K562 (cell line): Measurements from ENCODE around the gene RNF215. TPM values are rescaled to one million over a fixed set of nuclear protein-coding genes. Genes with fewer than 3 reads are reported as not detected.

Experiments
- ATAC-seq: fragments of 200-7000 bp; cut with Tn5 transposase; 3 replicates; pipeline ENCODE4 v1.9.1; 2020; ENCODE audit warnings: moderate library complexity
- BruUV-seq: library from RNA; stranded (reverse); fragments of 400-500 nt; replicated peaks from 2 replicates; lab custom pipeline; 2021; lab: Mats Ljungman, UMichigan
- CTCF ChIA-PET: fragments of 300-600 bp; formaldehyde crosslinking; extraction: SDS; loops from one replicate; lab custom pipeline; 2021; ENCODE audit warnings: low intra/inter-chr PET ratio; lab: Yijun Ruan, JAX
- POLR2A ChIA-PET: fragments of 300-600, 350-650 bp; sonication (Branson Sonifier 250); formaldehyde crosslinking; extraction: SDS; loops from one replicate; lab custom pipeline; 2021; ENCODE audit warnings: antibody characterized with exemption, inconsistent platforms; lab: Yijun Ruan, JAX
- DNase-seq, 4 experiments: peaks; one replicate each; pipeline versions ENCODE4 v3.0.0 to v3.0.0-alpha.2; 2011 to 2018; ENCODE audit warnings: low spot score in 3 of 4, mixed read lengths in 3 of 4; ENCODE audit errors: extremely low read depth in 1 of 4
- FAIRE-seq: peaks from 2 replicates; lab custom pipeline; 2011; peaks lifted over from hg19 to GRCh38; lab: Jason Lieb, UNC
- H2AFZ ChIP-seq: 2 replicates; pipeline ENCODE4 v1.6.0; 2011; ENCODE audit warnings: low read depth, low read length, control low read depth, inconsistent platforms
- H3K27ac ChIP-seq: fragments of 200-600 bp; 3 replicates; pipeline ENCODE4 v1.8.0; 2011; ENCODE audit warnings: low read depth, mild to moderate bottlenecking, control low read depth, inconsistent platforms, low read length, moderate library complexity, mixed read lengths; ENCODE audit errors: extremely low read depth
- H3K27me3 ChIP-seq, 2 experiments: fragments of 300-600 bp in 1 of 2; 2 replicates in 1 of 2; 3 replicates in 1 of 2; pipeline versions ENCODE4 v1.6.0 to v1.8.0; 2011; ENCODE audit warnings: inconsistent platforms in 2 of 2, low read length in 2 of 2, mild to moderate bottlenecking in 1 of 2, mixed read lengths in 1 of 2, moderate library complexity in 1 of 2; ENCODE audit not compliant: control insufficient read depth in 2 of 2, insufficient read depth in 2 of 2
- H3K36me3 ChIP-seq: fragments of 300-600 bp; 3 replicates; pipeline ENCODE4 v1.8.0; 2011; ENCODE audit warnings: mild to moderate bottlenecking, low read length, inconsistent platforms; ENCODE audit not compliant: control insufficient read depth, insufficient read depth
- H3K4me1 ChIP-seq, 2 experiments: fragments of 200-600 bp in 1 of 2; replicated peaks in 1 of 2; 2 replicates in 1 of 2; 3 replicates in 1 of 2; pipeline versions ENCODE4 v1.5.1 to v1.8.0; 2011; ENCODE audit warnings: inconsistent platforms in 2 of 2, low read length in 2 of 2, mild to moderate bottlenecking in 1 of 2, mixed read lengths in 1 of 2, moderate library complexity in 1 of 2; ENCODE audit not compliant: control insufficient read depth in 2 of 2, insufficient read depth in 2 of 2
- H3K4me2 ChIP-seq: 2 replicates; pipeline ENCODE4 v1.6.1; 2011; ENCODE audit warnings: low read length, control low read depth, inconsistent platforms, mixed read lengths; ENCODE audit not compliant: insufficient read depth
- H3K4me3 ChIP-seq: fragments of 200-600 bp; sonication (generic), shearing (Covaris generic); 2 replicates; pipeline ENCODE4 v1.5.1; 2016; ENCODE audit warnings: control low read depth, inconsistent platforms
- H3K79me2 ChIP-seq: fragments of 200-600 bp; 3 replicates; pipeline ENCODE4 v1.8.0; 2011; ENCODE audit warnings: low read length, inconsistent platforms; ENCODE audit not compliant: control insufficient read depth, insufficient read depth
- H3K9ac ChIP-seq, 2 experiments: 2 replicates each; pipeline versions ENCODE4 v1.6.0 to v1.6.1; 2011; ENCODE audit warnings: low read depth in 2 of 2, low read length in 2 of 2, control low read depth in 1 of 2, inconsistent platforms in 1 of 2, mild to moderate bottlenecking in 1 of 2, mixed read lengths in 1 of 2; ENCODE audit not compliant: insufficient read depth in 1 of 2
- H3K9me1 ChIP-seq: one replicate; pipeline ENCODE4 v1.6.0; 2011; ENCODE audit warnings: inconsistent platforms, mild to moderate bottlenecking, low read length, moderate library complexity; ENCODE audit not compliant: control insufficient read depth, insufficient read depth
- H3K9me3 ChIP-seq: replicated peaks from 2 replicates; pipeline ENCODE4 v1.5.1; 2011; ENCODE audit warnings: low read depth, low read length, inconsistent platforms; ENCODE audit not compliant: control insufficient read depth, insufficient read depth
- H4K20me1 ChIP-seq: replicated peaks from 2 replicates; pipeline ENCODE4 v1.6.1; 2011; ENCODE audit warnings: low read length, inconsistent platforms, mixed read lengths; ENCODE audit not compliant: control insufficient read depth, insufficient read depth
- PURB ChIP-seq: sonication (generic); formaldehyde crosslinking; IDR thresholded peaks from 2 replicates; pipeline ENCODE4 v1.9.0; 2021; ENCODE audit warnings: low read depth, mild to moderate bottlenecking, missing genetic modification reagents
- REST ChIP-seq, 2 experiments: fragments of 450-650 bp; formaldehyde crosslinking in 1 of 2; IDR thresholded peaks; 2 replicates each; pipeline versions ENCODE4 v1.4.0 to v1.6.1; 2014 to 2020; ENCODE audit warnings: mild to moderate bottlenecking in 2 of 2, borderline replicate concordance in 1 of 2, low read depth in 1 of 2
- WGBS: fragments of 100-300 bp; shearing (Covaris generic); methylation state at CpG from one replicate; pipeline ENCODE4 v1.1.6; 2016; ENCODE audit warnings: low coverage, mixed read lengths; ENCODE audit not compliant: insufficient coverage; ENCODE audit errors: missing lambda C conversion rate; 5-methylcytosine and 5-hydroxymethylcytosine counted together
- in situ Hi-C: fragments of 300-500 bp; cut with MboI; formaldehyde crosslinking; loops from 4 replicates; pipeline ENCODE4 v1.15.0; 2018; ENCODE audit warnings: inconsistent platforms, mixed read lengths
- intact Hi-C: fragments of 100-400 bp; cut with micrococcal nuclease; formaldehyde crosslinking; loops from 2 replicates; pipeline ENCODE4 v1.14.2; 2022
- polyA plus RNA-seq, 8 experiments: library from polyadenylated mRNA; depleted of rRNA in 4 of 8; stranded (reverse) in 5 of 8; unstranded in 3 of 8; fragments of >200 nt; fragmentation: Nextera tagmentation in 2 of 8; fragmentation: Illumina TruSeq in 1 of 8; extraction: Ambion mirVana in 2 of 8; extraction: Trizol in 1 of 8; gene quantifications; 2 replicates each; pipeline versions ENCODE4 v1.2.1 to v1.2.3, GENCODE V29; 2011 to 2014; ENCODE audit warnings: inconsistent platforms in 1 of 8, missing spikeins in 1 of 8
- total RNA-seq, 7 experiments: library from RNA; depleted of rRNA in 6 of 7; stranded (reverse); fragments of >200 nt in 6 of 7; fragmentation: Illumina TruSeq in 2 of 7; extraction: Trizol in 2 of 7; gene quantifications; 2 replicates each; pipeline versions ENCODE4 v1.2.1 to v1.2.3, GENCODE V29; 2011 to 2021; ENCODE audit warnings: low replicate concordance in 1 of 7

RNF215 gene
- total and polyA plus RNA-seq, 9 of the 15 experiments (the other 6 are each of a cell fraction or from before 2014, with no cell fraction given), result 0.08 to 9.8 (median 2.7) TPM

DNA sequence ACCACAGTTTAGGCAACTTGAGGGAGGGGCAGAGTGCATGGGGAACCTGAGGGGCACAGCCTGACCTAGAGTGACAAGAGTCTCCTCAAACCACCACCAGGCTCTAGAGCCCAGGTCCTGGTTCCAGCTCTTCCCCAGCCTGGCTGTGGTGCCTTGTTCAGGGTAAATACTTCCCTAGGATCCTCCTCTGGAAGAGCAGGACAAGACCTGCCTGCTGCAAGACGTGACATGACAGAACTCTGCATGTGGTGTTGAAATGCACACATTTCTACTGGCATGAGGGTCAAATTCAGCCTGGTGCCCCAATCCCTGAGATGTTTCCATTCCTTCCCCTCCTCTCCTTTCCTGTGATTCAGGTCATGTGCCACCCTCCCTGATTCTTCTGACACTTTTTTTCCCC lies 12.9 kb upstream of the RNF215 start:
- intact Hi-C loops, result no loop called here
- no TSS peak for BruUV-seq
- WGBS, result 43% methylated on average over 1 of the region's 1 CpG
- ChIA-PET POLR2A (interaction anchor here (0.5 kb wide), 1 partner anchor 22 kb away, joined by 3 read pairs; no protein-coding TSS in a partner anchor), CTCF (no interaction called here)
- no peaks in the 10 kb centered on the region for H3K79me2 ChIP-seq
- no peak overlapping the region for H3K27ac ChIP-seq
- H3K9me1 ChIP-seq, result no peaks in the 10 kb centered on the region
- no peak overlapping the region for H3K9ac ChIP-seq
- no peak for ATAC-seq
- in situ Hi-C loops, result no loop called here
- no peaks in the 10 kb centered on the region for H3K9me3 ChIP-seq
- H4K20me1 ChIP-seq, result 0 out of 2 replicates have a peak, but pooled peaks cover 7% of the 10 kb centered on the region
- H2AFZ ChIP-seq, result no peak overlapping the region
- no peak overlapping the region for H3K4me2 ChIP-seq
- no peaks in the 10 kb centered on the region for H3K27me3 ChIP-seq
- H3K36me3 ChIP-seq, result no peaks in the 10 kb centered on the region
- no peak overlapping the region for H3K4me3 ChIP-seq
- H3K4me1 ChIP-seq, result peaks cover 9 to 31% of the 10 kb centered on the region in 2 experiments; a peak in 4 of 5 replicates
- FAIRE-seq, result no peak
- TF ChIP-seq PURB (CRISPR knock-in tag) (no peak), REST (IDR thresholded peaks at IDR 0.05; ENCODE audit: borderline replicate concordance) (no peak), REST (CRISPR knock-in tag; IDR thresholded peaks at IDR 0.05; ENCODE audit: low read depth) (no peak)
- DNase-seq, result no peak
